HEK293T (cell line): ENCODE data around the gene ARL14.

Experiments
- BHLHE40 ChIP-seq: fragments of 450-650 bp; IDR thresholded peaks from 2 replicates; pipeline ENCODE4 v1.6.1; 2016; ENCODE audit warnings: mild to moderate bottlenecking, moderate library complexity, borderline replicate concordance
- FOXA1 ChIP-seq: fragments of 450-650 bp; IDR thresholded peaks from 2 replicates; pipeline ENCODE4 v1.6.1; 2016; ENCODE audit warnings: mild to moderate bottlenecking
- FOXK2 ChIP-seq: fragments of 450-650 bp; IDR thresholded peaks from 2 replicates; pipeline ENCODE4 v1.6.1; 2016; ENCODE audit warnings: mild to moderate bottlenecking
- HDGF ChIP-seq: fragments of 450-650 bp; IDR thresholded peaks from 2 replicates; pipeline ENCODE4 v1.6.1; 2017; ENCODE audit warnings: antibody characterized with exemption, borderline replicate concordance
- NFRKB ChIP-seq: fragments of 450-650 bp; IDR thresholded peaks from 2 replicates; pipeline ENCODE4 v1.6.1; 2016; ENCODE audit warnings: mild to moderate bottlenecking, moderate library complexity
- SP1 ChIP-seq: fragments of 450-650 bp; IDR thresholded peaks from 2 replicates; pipeline ENCODE4 v1.6.1; 2017
- SUZ12 ChIP-seq: fragments of 450-650 bp; IDR thresholded peaks from 2 replicates; pipeline ENCODE4 v1.6.1; 2016; ENCODE audit warnings: mild to moderate bottlenecking
- TARDBP ChIP-seq: fragments of 450-650 bp; IDR thresholded peaks from 2 replicates; pipeline ENCODE4 v1.6.1; 2016

GRCh38 chr3:160638184-160638583 is 38.8 kb upstream of the ARL14 start:
- TF ChIP-seq NFRKB (no peak), SP1 (no peak), FOXK2 (no peak), TARDBP (no peak), BHLHE40 (no peak), FOXA1 (no peak), SUZ12 (no peak), HDGF (no peak)
